NCI-H1694 treated with DMSO at 0.1 percent for 48 hours (cell line): ENCODE measurements around the gene CNBD2.
"Not testable (repeated sequence)": the region's sequence is repeated elsewhere in the genome, so short reads cannot be mapped to it uniquely, and the experiment has no call there.

Source experiments
- DNase-seq: peaks from one replicate; lab custom pipeline; 2025; lab: John Stamatoyannopoulos, UW

CNBD2 gene

GRCh38 chr20:36063916-36064657, 95.7 kb downstream of the CNBD2 start:
- DNase-seq: no peak

- peak; percentile 68 for DNase-seq
These were observed 96.5 kb downstream of the CNBD2 start for GRCh38 chr20:36064658-36065426.

GRCh38 chr20:36065427-36065998, 97.1 kb downstream of the CNBD2 start:
- no peak for DNase-seq

- no peak for DNase-seq
These were observed 98.4 kb downstream of the CNBD2 start for GRCh38 chr20:36066777-36067176.

- DNase-seq: not testable (repeated sequence)
These were observed 100.1 kb downstream of the CNBD2 start for GRCh38 chr20:36068526-36068925.

GRCh38 chr20:36070451-36070850, 102.1 kb downstream of the CNBD2 start:
- DNase-seq: no peak

- no peak for DNase-seq
These were observed 103.5 kb downstream of the CNBD2 start for GRCh38 chr20:36071848-36072247.

- DNase-seq: no peak
These were observed 106.6 kb downstream of the CNBD2 start for GRCh38 chr20:36074983-36075382.

GRCh38 chr20:36077762-36078161, 109.4 kb downstream of the CNBD2 start:
- not testable (repeated sequence) for DNase-seq

GRCh38 chr20:36079486-36079885, 111.1 kb downstream of the CNBD2 start:
- DNase-seq: no peak

GRCh38 chr20:36079984-36080383, 111.6 kb downstream of the CNBD2 start:
- not testable (repeated sequence) for DNase-seq
